HG03175 (cell line): ENCODE data around the gene PHF2.

Source experiments
- ATAC-seq: cut with Tn5 transposase; IDR thresholded peaks from one replicate; pipeline ENCODE4 v1.9.1; 2021; ENCODE audit warnings: mild to moderate bottlenecking, moderate library complexity; ENCODE audit not compliant: unreplicated experiment

The PHF2 gene

DNA sequence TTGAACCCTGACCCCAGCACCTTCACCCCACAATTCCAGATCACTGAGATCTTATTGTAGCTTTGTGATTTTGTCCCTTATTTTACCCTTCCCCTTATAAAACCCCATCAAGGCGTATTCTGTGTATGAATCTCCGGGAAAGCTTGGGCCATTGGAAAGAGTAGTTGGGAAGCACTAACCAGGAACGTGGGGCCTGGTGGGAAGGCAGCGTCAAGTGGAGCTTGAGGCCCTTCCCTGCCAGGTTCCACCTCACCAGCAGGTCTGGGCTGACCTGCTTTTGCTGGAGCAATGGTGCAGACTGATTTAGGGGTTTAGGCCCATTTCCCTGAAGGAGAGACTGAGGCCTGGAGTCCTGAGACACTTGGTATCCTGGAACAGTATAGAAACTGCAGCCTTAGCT lies 9.3 kb downstream of the PHF2 start:
- no peak for ATAC-seq

DNA sequence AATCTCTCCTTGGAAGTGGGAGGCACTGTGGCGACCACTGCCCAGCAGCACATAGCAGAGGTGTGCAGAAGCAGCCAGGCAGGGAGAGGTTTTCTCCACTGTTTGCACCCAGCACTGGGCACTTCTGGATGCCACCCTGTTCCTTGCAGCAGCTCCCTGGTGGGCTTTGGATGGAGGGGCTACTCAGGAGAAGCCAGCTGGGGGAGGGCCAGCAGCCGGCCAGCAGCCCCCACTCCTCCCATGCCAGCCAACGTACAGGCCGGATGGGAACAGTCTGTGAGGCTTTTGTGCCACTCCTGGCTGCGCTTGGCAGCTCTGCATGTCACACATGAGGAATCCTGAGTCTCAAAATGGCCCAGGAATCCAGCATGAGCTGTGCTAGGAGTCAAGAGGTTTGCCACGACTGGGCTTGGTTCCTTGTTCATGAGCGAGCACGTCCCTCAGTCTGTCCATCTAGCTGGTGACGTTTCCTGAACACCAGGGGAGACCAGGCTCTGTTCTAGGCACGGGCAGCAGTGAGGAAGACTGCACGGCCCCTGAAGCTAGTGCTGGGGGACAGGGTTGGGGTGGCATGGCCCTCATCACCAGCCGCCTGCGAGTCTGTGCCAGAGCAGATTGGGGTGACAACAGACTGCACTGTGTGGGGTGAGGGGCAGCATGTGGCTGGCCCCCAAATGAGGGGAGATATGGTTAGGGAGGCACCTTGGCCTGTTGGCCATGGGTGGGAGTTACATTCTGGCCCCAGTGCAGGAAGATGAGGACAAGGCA lies 10.1 kb downstream of the PHF2 start:
- no peak for ATAC-seq

DNA sequence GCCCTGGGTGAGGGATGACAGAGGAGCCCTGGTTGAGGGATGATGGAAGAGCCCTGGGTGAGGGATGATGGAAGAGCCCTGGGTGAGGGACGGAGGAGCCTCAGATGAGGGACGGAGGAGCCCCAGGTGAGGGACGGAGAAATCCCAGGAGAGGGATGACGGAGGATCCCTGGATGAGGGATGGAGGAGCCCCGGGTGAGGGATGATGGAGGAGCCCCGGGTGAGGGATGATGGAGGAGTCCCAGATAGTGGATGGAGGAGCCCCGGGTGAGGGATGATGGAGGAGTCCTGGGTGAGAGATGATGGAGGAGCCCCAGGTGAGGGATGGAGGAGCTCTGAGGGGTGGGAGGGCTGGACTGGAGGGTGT lies 10.9 kb downstream of the PHF2 start:
- no peak for ATAC-seq

DNA sequence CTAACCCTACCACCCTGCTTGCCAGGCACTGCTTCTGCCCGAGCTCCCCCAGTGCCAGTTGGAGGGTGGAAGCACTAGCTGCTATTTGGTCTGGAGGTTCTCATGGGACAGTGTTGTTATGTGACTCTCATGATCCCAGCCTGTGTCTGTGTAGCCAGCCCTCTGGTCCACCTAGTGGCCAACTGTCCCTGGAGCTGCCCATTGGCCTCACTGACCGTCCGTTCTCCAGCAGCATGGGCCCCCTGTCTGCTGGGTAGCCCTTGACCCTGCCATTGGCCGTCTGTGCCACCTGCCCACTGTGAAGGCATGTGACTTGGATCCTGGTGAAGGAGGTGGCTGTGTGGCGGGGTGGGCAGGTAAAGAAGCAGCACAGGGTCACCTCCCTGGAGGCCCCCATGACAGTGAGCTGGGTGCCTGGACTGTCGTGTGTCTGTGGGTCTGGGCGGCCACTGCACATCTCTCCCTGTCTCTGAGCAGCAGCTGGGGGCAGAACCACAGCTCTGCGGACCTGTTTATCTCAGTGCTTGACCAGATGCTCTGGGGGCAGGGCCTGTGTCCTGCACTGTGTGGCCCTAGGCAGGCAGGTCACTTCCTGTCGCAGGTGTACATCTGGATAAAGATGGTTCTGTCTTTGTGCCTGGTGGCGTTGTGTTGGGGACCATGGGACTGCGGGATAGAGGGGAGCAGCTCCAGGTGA lies 11.4 kb downstream of the PHF2 start:
- ATAC-seq = no peak

DNA sequence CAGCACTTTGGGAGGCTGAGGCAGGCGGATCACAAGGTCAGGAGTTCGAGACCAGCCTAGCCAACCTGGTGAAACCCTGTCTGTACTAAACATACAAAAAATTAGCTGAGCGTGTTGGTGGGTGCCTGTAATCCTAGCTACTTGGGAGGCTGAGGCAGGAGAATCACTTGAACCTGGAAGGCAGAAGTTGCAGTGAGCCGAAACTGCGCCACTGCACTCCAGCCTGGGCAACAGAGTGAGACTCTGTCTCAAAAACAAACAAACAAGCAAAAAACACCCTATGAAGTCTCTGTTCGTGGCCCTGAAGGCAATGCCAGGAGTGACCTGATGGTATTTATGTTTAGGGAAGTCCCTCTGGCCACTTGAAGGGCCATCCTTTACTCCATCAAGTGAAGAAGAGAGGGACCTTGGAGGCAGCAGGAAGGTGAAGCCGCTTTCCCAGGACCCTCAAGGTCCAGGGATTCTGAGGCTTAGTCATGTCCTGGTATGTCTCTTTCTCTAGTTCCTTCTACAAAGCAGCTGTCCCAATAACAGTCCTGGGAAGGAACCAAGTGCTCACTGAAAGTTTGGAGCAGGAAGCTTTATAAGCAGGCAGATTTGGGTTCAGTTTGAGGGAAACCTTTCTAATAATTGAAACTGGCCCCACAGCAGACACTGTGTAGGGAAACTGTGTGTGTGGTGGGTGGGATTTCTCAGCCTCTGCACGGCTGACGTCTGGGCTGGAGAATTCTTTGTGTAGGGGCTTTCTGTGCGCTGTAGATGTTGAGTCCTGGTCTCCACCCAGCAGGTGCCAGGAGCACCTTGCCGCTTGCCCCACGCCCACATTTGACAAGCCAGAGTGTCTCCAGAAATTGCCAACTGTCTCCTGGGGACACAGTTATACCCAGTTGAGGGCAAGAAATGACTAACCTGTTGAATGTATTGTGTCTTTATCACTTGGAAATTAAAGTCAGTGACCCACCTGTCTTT lies 12.5 kb downstream of the PHF2 start:
- ATAC-seq = no peak

DNA sequence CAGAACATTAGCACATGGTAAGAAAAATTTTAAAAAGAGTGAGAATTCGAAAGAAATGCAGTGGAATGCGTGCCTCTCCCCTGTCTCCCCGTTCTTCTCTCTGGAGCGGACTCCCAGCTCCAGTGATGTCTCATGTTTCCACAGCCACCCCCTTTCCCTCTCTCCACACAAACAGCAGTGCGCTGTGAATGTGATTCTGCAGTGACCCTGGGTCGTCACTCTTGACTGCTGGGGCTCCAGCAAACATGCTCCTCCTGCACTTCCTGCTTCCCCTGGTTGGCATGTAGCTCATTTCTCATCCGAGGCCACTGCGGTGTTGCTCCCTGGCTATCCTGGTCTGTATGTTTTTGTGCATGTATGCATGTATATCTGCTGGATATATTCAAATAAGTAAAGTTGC lies 13.3 kb downstream of the PHF2 start:
- ATAC-seq = no peak

DNA sequence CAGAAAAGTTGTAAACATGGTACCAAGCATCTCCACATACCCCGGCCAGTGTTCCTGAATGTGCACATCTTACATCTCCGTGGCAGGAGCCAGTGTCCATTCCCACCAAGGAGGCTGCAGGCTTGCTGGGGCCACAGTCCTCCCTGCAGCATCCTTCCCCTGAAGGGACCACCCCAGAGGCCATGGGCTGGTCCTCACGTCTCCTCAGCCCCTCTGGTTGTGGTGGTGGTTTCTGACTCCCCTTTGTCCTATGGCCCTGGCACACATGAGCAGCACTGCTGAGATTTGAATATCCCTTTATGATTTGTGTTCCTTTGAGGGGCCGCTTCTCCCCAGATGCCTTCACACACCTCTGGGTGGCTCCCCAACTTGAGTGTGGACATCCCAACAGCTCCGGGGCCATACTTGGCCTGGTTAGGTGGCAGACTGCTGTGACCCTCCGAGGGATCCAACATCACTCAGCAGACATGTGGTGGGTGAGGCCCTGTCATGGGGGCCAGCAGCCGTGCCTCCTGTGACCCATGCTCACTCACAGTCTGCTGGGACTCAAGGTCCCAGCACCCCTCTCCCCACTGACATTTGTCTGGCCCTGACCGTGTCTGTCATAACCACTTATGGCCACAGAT lies 14.3 kb downstream of the PHF2 start:
- ATAC-seq = no peak

DNA sequence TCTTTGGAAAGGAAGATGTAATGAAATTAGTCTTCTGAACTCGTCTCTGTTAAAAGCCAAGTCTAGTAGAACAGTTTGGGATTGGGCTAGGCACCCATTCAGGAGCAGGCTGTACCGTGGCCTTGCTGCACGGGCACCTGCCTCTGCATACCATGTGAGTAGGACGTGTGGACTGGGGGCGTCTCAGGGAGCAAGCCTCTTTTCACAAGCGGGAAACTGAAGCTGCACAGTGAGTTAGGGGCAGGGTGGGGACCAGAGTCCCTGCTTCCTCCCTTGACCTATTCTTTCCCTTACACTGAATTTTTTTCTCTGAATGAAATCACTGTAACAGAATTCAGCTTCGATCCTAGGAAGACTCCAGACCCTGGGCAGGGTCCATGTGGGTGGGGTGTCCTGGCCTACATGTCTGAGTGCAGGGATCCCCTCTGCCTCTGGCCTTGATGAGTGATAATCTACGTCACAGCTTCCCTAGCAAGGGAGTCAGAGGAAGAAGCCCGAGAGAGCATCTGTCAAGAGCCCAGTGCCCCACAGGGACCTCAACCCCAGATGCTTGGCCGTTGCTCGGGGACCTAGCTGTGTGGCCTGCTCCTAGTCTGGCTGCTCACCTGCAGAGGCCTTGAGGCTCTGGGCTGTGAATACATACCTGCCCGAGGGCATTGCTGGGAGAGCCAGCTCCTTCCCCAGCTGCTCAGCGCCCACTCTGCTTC lies 15.1 kb downstream of the PHF2 start:
- no peak for ATAC-seq

DNA sequence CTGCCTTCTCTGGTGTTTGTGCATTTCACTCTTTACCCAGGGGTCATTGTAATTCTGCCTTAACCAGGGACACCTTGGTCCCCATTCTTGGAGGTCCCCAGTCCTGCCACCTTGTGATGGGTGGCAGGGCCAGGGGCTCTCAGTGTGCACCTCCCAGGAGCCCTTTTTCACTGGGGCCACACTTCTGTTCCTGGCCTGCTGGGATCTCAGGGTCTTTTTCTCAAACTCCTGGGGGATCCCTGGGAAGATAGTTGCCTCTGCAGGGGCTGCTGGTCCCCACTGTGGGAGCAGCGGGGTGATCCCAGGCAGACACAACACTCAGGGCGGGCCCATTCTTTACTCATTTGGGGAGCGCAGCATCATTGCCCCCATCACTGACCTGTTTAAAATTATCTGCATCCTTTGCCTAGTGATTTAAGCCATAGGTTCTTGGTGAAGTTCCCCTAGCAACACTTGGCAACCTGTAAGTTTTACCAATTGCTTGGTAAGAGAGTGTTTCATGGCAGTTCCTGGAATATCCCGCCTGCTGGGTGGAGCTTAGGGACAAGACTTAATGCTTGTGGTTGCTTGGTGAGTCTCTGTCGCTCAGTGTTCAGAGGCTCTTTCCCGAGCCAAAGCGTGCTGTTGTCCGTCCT lies 15.7 kb downstream of the PHF2 start:
- no peak for ATAC-seq

DNA sequence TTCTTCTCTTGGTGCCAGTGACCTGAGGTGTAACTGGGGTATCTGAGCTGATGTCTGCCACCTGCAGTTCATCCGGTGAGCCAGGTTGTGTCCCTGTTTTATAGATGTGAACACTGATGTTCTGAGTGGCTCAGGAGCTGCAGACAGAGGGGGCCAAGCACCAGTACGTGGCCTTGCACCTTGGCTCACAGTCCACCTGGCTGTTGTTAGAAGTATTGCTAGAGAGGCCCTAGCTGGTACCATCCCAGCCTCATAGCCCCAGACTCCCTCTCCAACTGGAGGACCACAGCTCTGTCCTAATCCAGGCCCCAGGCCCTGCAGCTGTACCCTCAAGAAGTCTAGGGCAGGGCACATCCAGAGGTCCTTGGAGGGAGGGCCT lies 16.2 kb downstream of the PHF2 start:
- no peak for ATAC-seq

DNA sequence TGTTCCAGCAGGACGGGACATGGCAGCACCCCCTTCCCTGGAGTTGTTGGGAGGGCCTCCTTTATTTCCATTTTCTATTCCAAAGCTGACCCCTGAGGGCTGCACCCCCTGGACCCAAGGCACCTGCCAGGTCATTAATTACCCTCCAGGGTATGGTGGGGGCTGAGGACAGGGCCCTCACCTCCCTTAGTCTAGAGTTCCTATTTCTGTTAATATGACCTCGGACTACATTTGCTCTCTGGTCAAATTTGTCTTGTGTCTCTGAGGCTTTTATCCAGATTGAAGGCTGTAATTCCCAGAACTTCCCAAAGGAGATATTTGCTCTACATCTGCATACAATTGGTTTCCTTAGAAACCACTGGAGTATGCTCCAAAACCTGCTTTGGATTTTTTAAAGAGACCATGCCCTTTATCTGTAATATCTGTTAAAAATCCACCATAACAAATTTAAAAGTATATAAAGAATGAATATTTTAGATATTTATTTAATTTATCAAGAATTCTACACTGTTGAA lies 16.8 kb downstream of the PHF2 start:
- ATAC-seq = no peak

DNA sequence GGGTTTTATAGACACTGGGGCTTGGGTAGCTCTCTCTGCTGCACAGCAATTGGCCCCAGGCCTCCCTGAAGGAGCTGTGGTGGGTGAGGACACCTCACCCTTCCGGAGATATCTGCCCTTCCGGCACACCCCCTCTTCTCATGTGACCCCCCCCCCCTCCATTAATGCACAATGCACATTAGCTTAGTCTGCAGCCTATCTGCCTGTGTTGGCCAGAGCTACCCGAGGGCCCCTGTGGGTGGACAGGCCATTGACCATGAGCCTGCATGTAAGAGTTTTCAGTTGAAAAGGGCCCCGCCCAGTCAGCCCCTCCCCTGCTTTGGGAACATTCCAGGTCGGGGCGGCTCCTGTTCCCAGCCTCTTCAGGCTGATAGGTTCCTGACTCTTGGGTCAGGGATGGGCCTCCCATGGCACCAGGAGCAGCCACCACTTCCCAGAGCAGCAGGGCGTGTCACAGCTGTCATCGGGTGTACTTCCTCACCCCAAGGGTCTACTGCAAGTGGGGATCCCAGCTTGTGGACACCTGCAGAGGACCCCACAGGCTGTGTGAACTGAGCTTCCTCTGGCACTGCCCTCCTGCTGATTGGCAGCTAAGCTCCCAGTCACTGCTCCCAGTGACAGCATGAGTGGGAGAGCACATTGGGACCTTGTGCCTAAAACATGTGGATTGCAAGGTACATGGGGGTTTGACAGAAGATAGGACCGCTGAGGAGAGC lies 17.8 kb downstream of the PHF2 start:
- no peak for ATAC-seq

DNA sequence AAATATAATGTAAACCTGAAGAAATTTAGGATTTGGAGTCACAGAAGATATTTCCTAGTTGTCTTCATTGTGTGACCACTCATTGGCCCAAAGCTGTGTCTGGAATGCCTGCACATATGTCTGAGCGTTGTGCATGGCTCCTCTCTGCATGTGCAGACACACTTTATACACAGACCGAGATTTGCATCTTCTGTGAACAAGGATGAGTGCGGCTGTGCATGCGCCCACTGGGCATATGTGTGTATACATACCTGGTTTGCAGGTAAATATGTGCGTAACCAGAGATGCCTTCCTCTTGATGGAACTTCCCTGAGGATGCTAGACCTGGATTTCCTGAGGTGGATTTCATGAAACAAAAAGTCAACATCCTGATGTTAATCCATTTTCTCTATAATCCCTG lies 19.1 kb downstream of the PHF2 start:
- no peak for ATAC-seq

DNA sequence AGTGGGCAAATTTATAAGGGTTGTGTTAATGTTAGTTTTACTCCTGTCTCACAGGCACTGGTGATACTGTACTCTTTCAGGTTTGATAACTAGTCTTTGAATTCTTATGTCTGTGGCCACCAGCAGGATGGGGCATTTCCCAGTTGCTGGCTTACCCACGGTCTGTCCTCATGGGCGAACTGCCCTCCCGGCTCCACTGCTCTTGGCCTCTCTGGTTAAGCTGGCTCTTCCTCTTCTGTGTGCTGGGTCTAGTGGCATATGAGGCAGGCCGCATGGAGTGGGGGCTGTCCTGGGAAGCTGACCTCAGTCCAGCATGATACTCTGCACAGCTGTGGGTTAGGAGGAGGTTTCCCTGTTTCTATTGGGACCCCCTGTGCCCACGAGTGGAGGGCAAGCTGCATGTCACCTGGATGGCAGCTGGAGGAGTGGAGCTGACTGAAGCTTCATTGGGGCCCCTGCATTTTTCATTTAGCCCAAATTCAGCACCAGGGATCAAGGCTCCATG lies 19.5 kb downstream of the PHF2 start:
- no peak for ATAC-seq

DNA sequence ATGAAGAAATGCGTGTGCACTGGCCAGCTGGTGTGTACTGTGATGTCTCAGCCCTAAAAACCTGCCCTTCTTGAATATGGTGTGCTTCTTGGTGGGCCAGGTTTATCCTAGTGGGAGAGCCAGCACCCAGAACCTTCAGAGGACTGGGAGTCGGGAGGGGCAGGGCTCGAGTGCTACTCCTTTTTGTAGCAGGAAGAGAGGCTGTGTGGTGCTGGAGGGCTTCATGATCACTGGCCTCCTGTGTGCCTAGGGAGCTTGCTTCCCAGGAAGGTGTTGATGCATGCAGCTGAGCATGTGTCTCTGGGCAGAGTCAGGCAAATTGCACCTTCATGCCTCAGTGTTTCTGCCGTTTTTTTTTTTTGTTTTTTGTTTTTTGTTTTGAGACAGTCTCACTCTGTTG lies 20.0 kb downstream of the PHF2 start:
- peak; percentile 80 for ATAC-seq

DNA sequence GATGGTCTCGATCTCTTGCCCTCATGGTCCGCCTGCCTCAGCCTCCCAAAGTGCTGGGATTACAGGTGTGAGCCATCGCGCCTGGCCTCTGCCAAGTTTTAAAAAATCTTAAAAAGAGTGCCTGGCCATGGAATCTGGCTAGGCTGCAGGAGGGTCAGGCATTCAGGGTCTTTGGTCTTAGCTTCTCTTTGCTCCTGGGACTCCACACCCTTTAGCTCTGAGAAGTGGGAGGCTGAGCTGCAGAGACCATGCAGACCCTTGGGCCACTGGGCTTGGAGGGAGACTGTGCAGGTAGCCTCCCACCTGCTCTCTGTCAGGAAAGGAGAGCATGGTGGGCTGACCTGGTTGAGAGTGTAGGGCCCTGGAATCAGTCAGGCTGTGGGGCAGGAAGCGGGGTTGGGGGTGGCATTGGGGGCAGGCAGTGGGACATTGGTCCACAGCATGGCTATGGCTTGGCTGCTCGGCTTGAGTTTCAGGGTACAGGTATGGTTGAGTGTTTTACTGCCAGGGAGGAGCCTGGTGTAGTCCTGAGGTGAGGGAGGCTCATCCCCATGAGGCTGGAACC lies 20.8 kb downstream of the PHF2 start:
- ATAC-seq = no peak

DNA sequence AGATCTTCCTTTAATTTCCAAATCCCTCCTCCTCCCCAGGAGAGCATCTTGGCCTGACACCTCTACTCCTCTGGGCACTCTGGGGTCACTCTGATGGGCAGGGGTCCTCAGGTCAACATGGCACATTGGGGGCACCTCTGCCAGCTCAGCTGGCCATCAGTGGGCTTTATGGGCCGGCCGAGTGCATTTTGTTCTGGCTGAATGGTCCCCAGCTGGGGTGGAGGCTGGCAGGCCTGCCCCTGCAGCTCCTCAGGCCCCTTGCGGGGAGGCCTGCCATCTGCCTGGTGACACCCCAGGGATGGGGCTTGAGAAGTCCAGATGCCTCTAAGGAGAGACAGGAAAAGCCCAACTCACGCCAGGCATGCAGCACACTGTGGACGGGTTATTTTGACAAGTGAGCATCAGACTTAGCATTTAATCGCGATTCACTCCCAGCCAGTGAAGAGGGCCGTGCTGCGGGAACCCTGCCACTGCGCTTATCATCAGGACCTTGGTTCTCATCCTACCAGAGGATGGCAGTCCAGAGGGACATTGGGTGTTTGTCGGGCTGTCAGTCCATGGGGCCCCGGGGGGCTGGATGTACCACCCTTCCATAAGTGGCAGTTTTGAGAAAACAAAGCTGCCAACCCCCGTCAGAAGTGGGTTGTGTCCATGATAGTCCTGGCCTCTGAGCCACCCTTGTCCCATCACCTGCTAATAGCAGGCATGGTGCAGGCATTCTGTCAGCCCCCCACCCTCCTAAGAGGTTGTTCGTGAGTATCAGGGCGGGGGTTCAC lies 21.7 kb downstream of the PHF2 start:
- ATAC-seq = no peak
